ENCODE data around the gene CCDC177. TPM values are rescaled to one million over a fixed set of nuclear protein-coding genes. Genes with fewer than 3 reads are reported as not detected.

The CCDC177 gene
- total RNA-seq, 3 donors from 2014 or later (not counting 1 experiment from before 2014, with no cell fraction given): not detected

DNA sequence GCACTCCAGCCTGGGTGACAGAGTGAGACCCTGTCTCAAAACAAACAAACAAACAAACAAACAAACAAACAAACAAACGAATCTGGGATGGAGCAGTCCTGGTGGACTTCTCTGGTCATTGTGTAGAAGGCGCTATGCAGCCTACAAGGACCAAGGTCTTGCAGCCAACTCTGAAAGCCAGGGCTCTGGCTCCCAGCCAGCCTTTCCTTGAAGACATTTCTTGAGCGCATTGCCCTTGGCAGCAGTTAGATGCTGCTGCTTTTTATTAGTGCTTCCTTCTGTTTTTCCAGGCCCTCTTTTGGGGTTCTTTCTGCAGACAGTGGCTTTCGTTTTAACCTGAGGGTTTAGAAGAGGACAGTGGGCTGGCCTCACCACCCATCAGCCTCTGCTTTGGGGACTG lies 20.2 kb downstream of the CCDC177 start:
- TF ChIP-seq, protein P1, sequence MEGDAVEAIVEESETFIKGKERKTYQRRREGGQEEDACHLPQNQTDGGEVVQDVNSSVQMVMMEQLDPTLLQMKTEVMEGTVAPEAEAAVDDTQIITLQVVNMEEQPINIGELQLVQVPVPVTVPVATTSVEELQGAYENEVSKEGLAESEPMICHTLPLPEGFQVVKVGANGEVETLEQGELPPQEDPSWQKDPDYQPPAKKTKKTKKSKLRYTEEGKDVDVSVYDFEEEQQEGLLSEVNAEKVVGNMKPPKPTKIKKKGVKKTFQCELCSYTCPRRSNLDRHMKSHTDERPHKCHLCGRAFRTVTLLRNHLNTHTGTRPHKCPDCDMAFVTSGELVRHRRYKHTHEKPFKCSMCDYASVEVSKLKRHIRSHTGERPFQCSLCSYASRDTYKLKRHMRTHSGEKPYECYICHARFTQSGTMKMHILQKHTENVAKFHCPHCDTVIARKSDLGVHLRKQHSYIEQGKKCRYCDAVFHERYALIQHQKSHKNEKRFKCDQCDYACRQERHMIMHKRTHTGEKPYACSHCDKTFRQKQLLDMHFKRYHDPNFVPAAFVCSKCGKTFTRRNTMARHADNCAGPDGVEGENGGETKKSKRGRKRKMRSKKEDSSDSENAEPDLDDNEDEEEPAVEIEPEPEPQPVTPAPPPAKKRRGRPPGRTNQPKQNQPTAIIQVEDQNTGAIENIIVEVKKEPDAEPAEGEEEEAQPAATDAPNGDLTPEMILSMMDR (IDR thresholded peaks at IDR 0.05): no peak
- Histone ChIP-seq H3K27ac (ENCODE audit: low read length) (no peak overlapping the region), H3K4me1 (ENCODE audit: control insufficient read depth, insufficient read depth, low read length) (no peaks in the 10 kb centered on the region), H3K9me3 (ENCODE audit: control insufficient read depth, insufficient read depth, low read length) (no peaks in the 10 kb centered on the region), H3K36me3 (ENCODE audit: control insufficient read depth, insufficient read depth, low read length) (no peaks in the 10 kb centered on the region), H3K4me3 (ENCODE audit: low read length) (no peak overlapping the region), H3K27me3 (ENCODE audit: control insufficient read depth, insufficient read depth, low read length) (peaks cover 2% of the 10 kb centered on the region)
- Mint-ChIP-seq H3K9me3 (no peaks in the 10 kb centered on the region), H3K27me3 (ENCODE audit: low read depth in 2 of 2) (peaks cover 24 to 42% of the 10 kb centered on the region in 2 donors), H3K4me1 (no peaks in the 10 kb centered on the region), H3K36me3 (no peaks in the 10 kb centered on the region), H3K27ac (no peak overlapping the region), H3K4me3 (no peak overlapping the region)
- intact Hi-C loops (cut with micrococcal nuclease): no loop called here
- 58% methylated on average over 4 of the region's 4 CpGs for WGBS (ENCODE audit: insufficient coverage)
- ATAC-seq: no peak
- no peak for DNase-seq

DNA sequence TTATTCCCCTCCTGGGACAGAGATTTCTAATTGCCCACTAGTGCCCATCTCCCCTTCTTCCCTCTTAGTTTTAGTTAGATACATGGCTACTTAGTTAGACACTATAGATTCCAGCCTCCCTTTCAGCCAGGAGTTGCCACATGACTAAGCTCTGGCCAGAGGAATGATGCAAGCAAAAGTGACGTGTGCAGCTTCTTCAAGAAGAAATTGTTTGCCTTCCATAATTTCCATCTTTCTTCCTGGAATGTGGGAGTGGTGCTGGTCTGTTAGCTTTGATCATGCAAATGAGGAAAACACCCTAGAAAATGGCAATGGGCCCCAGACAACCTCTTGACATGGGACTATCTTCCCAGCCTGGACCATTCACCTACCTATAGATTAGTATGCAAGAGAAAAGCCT lies 21.4 kb downstream of the CCDC177 start:
- no peak overlapping the region for H3K4me3 ChIP-seq (ENCODE audit: low read length)
- intact Hi-C loops (cut with micrococcal nuclease): no loop called here
- 75% methylated on average over 1 of the region's 1 CpG for WGBS (ENCODE audit: insufficient coverage)
- Mint-ChIP-seq H3K27ac (no peak overlapping the region), H3K27me3 (ENCODE audit: low read depth in 2 of 2) (peaks cover 19 to 36% of the 10 kb centered on the region in 2 donors), H3K9me3 (no peaks in the 10 kb centered on the region), H3K36me3 (no peaks in the 10 kb centered on the region), H3K4me1 (no peaks in the 10 kb centered on the region), H3K4me3 (no peak overlapping the region)
- TF ChIP-seq, protein P1 (IDR thresholded peaks at IDR 0.05): no peak
- peaks cover 2% of the 10 kb centered on the region for H3K27me3 ChIP-seq (ENCODE audit: control insufficient read depth, insufficient read depth, low read length)
- H3K4me1 ChIP-seq (ENCODE audit: control insufficient read depth, insufficient read depth, low read length): no peaks in the 10 kb centered on the region
- no peak for ATAC-seq
- no peaks in the 10 kb centered on the region for H3K9me3 ChIP-seq (ENCODE audit: control insufficient read depth, insufficient read depth, low read length)
- no peaks in the 10 kb centered on the region for H3K36me3 ChIP-seq (ENCODE audit: control insufficient read depth, insufficient read depth, low read length)
- no peak overlapping the region for H3K27ac ChIP-seq (ENCODE audit: low read length)
- DNase-seq: no peak

DNA sequence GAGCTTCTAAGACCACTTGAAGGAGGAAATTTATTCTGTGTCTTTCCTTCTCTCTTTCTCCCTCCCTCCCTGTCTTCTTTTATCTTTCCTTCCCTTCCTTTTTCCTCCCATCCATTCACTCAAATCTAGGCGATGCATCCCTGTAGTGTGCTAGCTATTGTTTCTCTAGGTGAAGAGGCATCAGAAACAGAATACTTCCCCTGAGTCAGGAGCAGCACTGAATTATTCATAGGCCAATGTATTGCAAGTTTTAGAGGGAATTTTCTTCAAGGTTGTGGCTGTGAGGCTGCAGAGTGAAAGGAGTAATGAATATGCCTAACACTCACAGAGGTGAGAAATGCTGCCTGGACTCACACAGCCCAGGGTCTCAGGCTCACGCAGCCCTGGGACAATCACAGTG lies 23.2 kb downstream of the CCDC177 start:
- 77% methylated on average over 2 of the region's 2 CpGs for WGBS (ENCODE audit: insufficient coverage)
- H3K4me3 Mint-ChIP-seq: no peak overlapping the region
- Histone ChIP-seq H3K4me3 (ENCODE audit: low read length) (no peak overlapping the region), H3K9me3 (ENCODE audit: control insufficient read depth, insufficient read depth, low read length) (no peaks in the 10 kb centered on the region), H3K27me3 (ENCODE audit: control insufficient read depth, insufficient read depth, low read length) (peaks cover 2% of the 10 kb centered on the region), H3K27ac (ENCODE audit: low read length) (no peak overlapping the region), H3K36me3 (ENCODE audit: control insufficient read depth, insufficient read depth, low read length) (no peaks in the 10 kb centered on the region), H3K4me1 (ENCODE audit: control insufficient read depth, insufficient read depth, low read length) (peaks cover 3% of the 10 kb centered on the region)
- no peaks in the 10 kb centered on the region for H3K9me3 Mint-ChIP-seq
- ATAC-seq: no peak
- H3K27ac Mint-ChIP-seq: no peak overlapping the region
- peaks cover 28 to 40% of the 10 kb centered on the region in 2 donors for H3K27me3 Mint-ChIP-seq (ENCODE audit: low read depth in 2 of 2)
- no peak for DNase-seq
- TF ChIP-seq, protein P1 (IDR thresholded peaks at IDR 0.05): no peak
- no peaks in the 10 kb centered on the region for H3K4me1 Mint-ChIP-seq
- H3K36me3 Mint-ChIP-seq: no peaks in the 10 kb centered on the region
- intact Hi-C loops (cut with micrococcal nuclease): no loop called here

DNA sequence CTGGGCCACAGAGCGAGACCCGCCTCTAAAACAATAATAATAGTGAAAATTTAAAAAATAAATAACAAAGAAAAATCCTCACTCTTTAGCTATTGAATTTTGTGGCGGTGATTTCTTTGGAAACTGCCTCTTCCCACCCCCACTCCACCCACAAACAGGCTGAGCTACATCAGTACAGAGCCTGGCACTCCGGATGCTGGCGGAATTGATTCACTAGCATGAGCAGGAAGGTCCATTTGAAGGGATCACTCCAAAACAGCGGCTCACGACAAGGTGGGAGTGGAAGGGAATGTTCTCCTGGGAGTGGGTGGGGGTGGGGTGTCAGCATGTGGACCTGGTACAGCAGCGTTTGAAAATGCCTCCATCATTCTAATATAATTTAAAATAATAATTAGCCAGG lies 26.1 kb downstream of the CCDC177 start:
- Mint-ChIP-seq H3K27ac (no peak overlapping the region), H3K36me3 (no peaks in the 10 kb centered on the region), H3K27me3 (ENCODE audit: low read depth in 2 of 2) (peaks cover 38 to 50% of the 10 kb centered on the region in 2 donors), H3K4me1 (peaks cover 10 to 11% of the 10 kb centered on the region in 2 donors), H3K4me3 (no peak overlapping the region), H3K9me3 (no peaks in the 10 kb centered on the region)
- TF ChIP-seq, protein P1 (IDR thresholded peaks at IDR 0.05): no peak
- ATAC-seq (no peak), DNase-seq (no peak)
- intact Hi-C loops (cut with micrococcal nuclease): no loop called here
- H3K27me3 ChIP-seq (ENCODE audit: control insufficient read depth, insufficient read depth, low read length): peaks cover 2% of the 10 kb centered on the region
- H3K36me3 ChIP-seq (ENCODE audit: control insufficient read depth, insufficient read depth, low read length): no peaks in the 10 kb centered on the region
- no peak overlapping the region for H3K4me3 ChIP-seq (ENCODE audit: low read length)
- no peaks in the 10 kb centered on the region for H3K9me3 ChIP-seq (ENCODE audit: control insufficient read depth, insufficient read depth, low read length)
- H3K4me1 ChIP-seq (ENCODE audit: control insufficient read depth, insufficient read depth, low read length): peaks cover 3% of the 10 kb centered on the region
- no peak overlapping the region for H3K27ac ChIP-seq (ENCODE audit: low read length)
- WGBS (ENCODE audit: insufficient coverage): 95% methylated on average over 3 of the region's 8 CpGs
